GM13976 (cell line): ENCODE measurements around the gene ALKBH6.
"Not testable (repeated sequence)": the region's sequence is repeated elsewhere in the genome, so short reads cannot be mapped to it uniquely, and the experiment has no call there.

Experiments
- DNase-seq: peaks from one replicate; pipeline ENCODE4 v3.0.0; 2012; ENCODE audit warnings: low spot score
- CTCF ChIP-seq: IDR thresholded peaks from 2 replicates; pipeline ENCODE4 v1.5.1; 2012; ENCODE audit warnings: borderline replicate concordance, mild to moderate bottlenecking; ENCODE audit not compliant: insufficient read depth; ENCODE audit errors: extremely low read depth, missing control alignments, control extremely low read depth
- in situ Hi-C: fragments of 300-500 bp; cut with MboI; formaldehyde crosslinking; loops from one replicate; pipeline ENCODE4 v1.12.0; 2022; ENCODE audit warnings: low sequenced_read_pairs, mixed read lengths, inconsistent platforms; ENCODE audit not compliant: unreplicated experiment

Gene ALKBH6

DNA sequence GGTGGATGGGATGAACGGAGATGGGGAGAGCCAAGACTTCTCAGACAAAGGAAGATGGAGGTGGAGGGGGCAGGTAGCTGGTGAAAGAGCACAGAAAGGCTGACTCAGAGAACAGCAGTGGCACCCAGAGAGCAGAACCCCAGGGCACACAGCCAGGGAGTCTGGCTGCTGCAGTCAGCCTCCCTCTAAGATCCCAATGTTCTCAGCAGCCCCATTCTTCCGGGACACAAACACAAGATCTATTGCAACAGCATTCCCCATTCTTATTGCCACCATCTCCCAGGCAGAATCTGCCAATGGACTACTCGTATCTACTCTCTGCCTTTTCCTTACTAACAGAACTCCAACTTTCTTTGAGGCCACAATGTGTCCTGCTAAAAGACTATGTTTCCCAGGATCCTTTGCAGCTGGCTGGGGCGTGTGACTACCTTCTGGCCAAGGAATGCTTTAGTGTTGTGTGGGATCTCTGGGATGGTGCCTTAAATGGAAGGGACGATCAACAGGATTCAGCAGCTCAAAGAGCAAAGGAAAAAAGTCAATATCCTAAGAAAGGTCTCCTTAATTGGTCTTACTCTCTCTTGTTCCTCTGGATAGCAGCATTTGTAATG, 32.5 kb upstream of the ALKBH6 start:
- DNase-seq = no peak
- in situ Hi-C loops = no loop called here
- TF ChIP-seq CTCF = no peak

GRCh38 chr19:36043952-36044351, 29.9 kb upstream of the ALKBH6 start:
- no peak for DNase-seq
- in situ Hi-C loops = no loop called here
- TF ChIP-seq CTCF = no peak

- no peak for DNase-seq
- TF ChIP-seq CTCF = no peak
- in situ Hi-C loops = no loop called here
These were observed 27.8 kb upstream of the ALKBH6 start for GRCh38 chr19:36041831-36042230.

DNA sequence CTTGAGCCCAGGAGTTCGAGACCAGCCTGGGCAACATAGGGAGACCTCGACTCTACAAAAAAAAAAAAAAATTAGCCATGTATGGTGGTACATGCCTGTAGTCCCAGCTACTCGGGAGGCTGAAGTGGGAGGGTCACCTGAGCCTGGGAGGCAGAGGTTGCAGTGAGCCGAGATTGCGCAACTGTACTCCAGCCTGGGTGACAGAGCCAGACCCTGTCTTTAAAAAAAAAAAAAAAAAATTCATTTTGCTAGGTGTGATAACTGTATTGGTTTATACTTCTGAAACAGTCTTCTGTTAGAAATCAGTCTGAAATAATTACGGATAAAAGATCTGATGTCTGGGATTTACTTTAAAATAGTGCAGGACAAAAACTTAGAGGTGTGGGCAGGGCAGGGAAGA, 27.1 kb upstream of the ALKBH6 start:
- DNase-seq, in situ Hi-C loops: not testable (repeated sequence)

DNA sequence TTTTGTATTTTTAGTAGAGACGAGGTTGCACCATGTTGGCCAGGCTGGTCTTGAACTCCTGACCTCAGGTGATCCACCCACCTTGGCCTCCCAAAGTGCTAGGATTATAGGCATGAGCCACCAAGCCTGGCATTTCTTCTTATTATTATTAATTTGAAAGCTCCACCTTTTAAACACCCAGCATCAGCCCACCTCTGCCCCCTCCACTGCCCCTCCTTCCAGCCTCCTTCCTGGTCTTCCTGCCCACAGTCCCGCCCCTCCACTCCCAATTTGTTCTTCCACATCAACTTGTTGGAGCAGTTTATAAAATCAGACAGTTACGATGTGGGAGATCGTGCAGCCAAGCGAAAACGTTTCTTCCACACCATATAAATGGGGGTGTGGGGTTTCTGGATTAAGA, 26.5 kb upstream of the ALKBH6 start:
- TF ChIP-seq CTCF = no peak

GRCh38 chr19:36032251-36033104, 18.5 kb upstream of the ALKBH6 start, which contains the start of gene CLIP3:
Gene CLIP3, minus strand, starts transcription at chr19:36032873. Its CDS starts 516 bp downstream, at chr19:36032357.
- no peak for TF ChIP-seq CTCF
- in situ Hi-C loops = no loop called here
- peak; percentile 87 for DNase-seq

More for the DNA sequence above, 26.5 kb upstream of the ALKBH6 start:
- DNase-seq = no peak
- in situ Hi-C loops = no loop called here

- no peak for DNase-seq
- TF ChIP-seq CTCF = no peak
- in situ Hi-C loops = no loop called here
These were observed 17.3 kb upstream of the ALKBH6 start for GRCh38 chr19:36031308-36031707.
